SU-DHL-6 (cell line): ENCODE results near the gene CLDN7.

Experiments
- H2AFZ ChIP-seq: fragments of 200-600 bp; sonication (generic); 2 replicates; pipeline ENCODE4 v1.6.1; 2014; ENCODE audit warnings: low read depth, mild to moderate bottlenecking, moderate library complexity, mixed read lengths, antibody characterized with exemption, low read length; ENCODE audit not compliant: severe bottlenecking
- H3F3A ChIP-seq: fragments of 200-600 bp; shearing (Covaris generic); 2 replicates; pipeline ENCODE4 v1.6.0; 2016; ENCODE audit warnings: antibody characterized with exemption, mild to moderate bottlenecking; ENCODE audit not compliant: insufficient read depth
- H3K27ac ChIP-seq: fragments of 200-600 bp; sonication (generic); 2 replicates; pipeline ENCODE4 v1.5.1; 2016; ENCODE audit warnings: low read depth, mild to moderate bottlenecking, low read length, moderate library complexity, mixed read lengths
- H3K27me3 ChIP-seq: fragments of 200-600 bp; sonication (generic), shearing (Covaris generic); 2 replicates; pipeline ENCODE4 v1.6.0; 2014; ENCODE audit warnings: mild to moderate bottlenecking, low read length
- H3K36me3 ChIP-seq: fragments of 200-600 bp; sonication (generic); 2 replicates; pipeline ENCODE4 v1.6.1; 2014; ENCODE audit warnings: mild to moderate bottlenecking, low read length, mixed read lengths
- H3K4me2 ChIP-seq: fragments of 300-600, 200-600 bp; shearing (Covaris generic), sonication (generic); 2 replicates; pipeline ENCODE4 v1.6.0; 2014; ENCODE audit warnings: low read length, low read depth, mild to moderate bottlenecking; ENCODE audit not compliant: poor library complexity, severe bottlenecking
- H3K4me3 ChIP-seq: fragments of 200-600 bp; sonication (generic); 2 replicates; pipeline ENCODE4 v1.5.1; 2014; ENCODE audit warnings: antibody characterized with exemption, low read length, mild to moderate bottlenecking, mixed read lengths; ENCODE audit not compliant: insufficient read depth, poor library complexity, severe bottlenecking
- H3K79me2 ChIP-seq: fragments of 200-600 bp; sonication (generic); 2 replicates; pipeline ENCODE4 v1.6.1; 2014; ENCODE audit warnings: mild to moderate bottlenecking, low read length, moderate library complexity; ENCODE audit not compliant: insufficient read depth
- H3K9ac ChIP-seq: fragments of 200-600 bp; sonication (generic); 2 replicates; pipeline ENCODE4 v1.7.0; 2014; ENCODE audit warnings: mild to moderate bottlenecking, low read length
- H3K9me2 ChIP-seq: fragments of 200-600 bp; sonication (generic); replicated peaks from 2 replicates; pipeline ENCODE4 v1.6.1; 2014; ENCODE audit warnings: low read length; ENCODE audit not compliant: insufficient read depth
- H3K9me3 ChIP-seq: fragments of 200-600 bp; sonication (generic); 2 replicates; pipeline ENCODE4 v1.6.1; 2014; ENCODE audit warnings: low read length, mixed read lengths; ENCODE audit not compliant: insufficient read depth
- H4K20me1 ChIP-seq: fragments of 200-600 bp; sonication (generic); 2 replicates; pipeline ENCODE4 v1.6.1; 2014; ENCODE audit warnings: low read depth, mild to moderate bottlenecking, antibody characterized with exemption, low read length, moderate library complexity, mixed read lengths
- EZH2phosphoT487 ChIP-seq: fragments of 200-600 bp; sonication (generic), shearing (Covaris generic); conservative IDR thresholded peaks from 2 replicates; pipeline ENCODE4 v1.6.1; 2018; ENCODE audit warnings: mild to moderate bottlenecking, antibody characterized with exemption, low read length, moderate library complexity, mixed read lengths
- TF ChIP-seq, protein P1 (sequence below): fragments of 200-600 bp; sonication (generic); IDR thresholded peaks from one replicate; pipeline ENCODE4 v1.5.1; 2017; ENCODE audit warnings: antibody characterized with exemption, mild to moderate bottlenecking, low read length, moderate library complexity; ENCODE audit not compliant: insufficient read depth, poor library complexity, severe bottlenecking

CLDN7 gene

GRCh38 chr17:7241783-7242716 lies 20.2 kb downstream of the CLDN7 start, which contains the start of gene GABARAP:
Gene GABARAP (minus strand): TSS chr17:7242449. CDS start chr17:7242330, 119 bp downstream.
- Histone ChIP-seq H2AFZ (peak within 1 kb of the TSS; percentile 76), H3K27ac (peak within 1 kb of the TSS; percentile 84), H3K27me3 (no peaks in the 10 kb centered on the region), H3K9me3 (no peaks in the 10 kb centered on the region), H4K20me1 (peaks cover 4% of the 10 kb centered on the region; the same call in 1 of the 2 replicates), H3K4me3 (peak within 1 kb of the TSS; percentile 90), H3K4me2 (peak within 1 kb of the TSS; percentile 92), H3K36me3 (no peaks in the 10 kb centered on the region; the same call in 1 of the 2 replicates), H3K9ac (peak within 1 kb of the TSS; percentile 97), H3K79me2 (peaks cover 37% of the 10 kb centered on the region), H3F3A (peaks cover 50% of the 10 kb centered on the region), H3K9me2 (no peaks in the 10 kb centered on the region)
- TF ChIP-seq EZH2phosphoT487, result no peak
- TF ChIP-seq, protein P1, sequence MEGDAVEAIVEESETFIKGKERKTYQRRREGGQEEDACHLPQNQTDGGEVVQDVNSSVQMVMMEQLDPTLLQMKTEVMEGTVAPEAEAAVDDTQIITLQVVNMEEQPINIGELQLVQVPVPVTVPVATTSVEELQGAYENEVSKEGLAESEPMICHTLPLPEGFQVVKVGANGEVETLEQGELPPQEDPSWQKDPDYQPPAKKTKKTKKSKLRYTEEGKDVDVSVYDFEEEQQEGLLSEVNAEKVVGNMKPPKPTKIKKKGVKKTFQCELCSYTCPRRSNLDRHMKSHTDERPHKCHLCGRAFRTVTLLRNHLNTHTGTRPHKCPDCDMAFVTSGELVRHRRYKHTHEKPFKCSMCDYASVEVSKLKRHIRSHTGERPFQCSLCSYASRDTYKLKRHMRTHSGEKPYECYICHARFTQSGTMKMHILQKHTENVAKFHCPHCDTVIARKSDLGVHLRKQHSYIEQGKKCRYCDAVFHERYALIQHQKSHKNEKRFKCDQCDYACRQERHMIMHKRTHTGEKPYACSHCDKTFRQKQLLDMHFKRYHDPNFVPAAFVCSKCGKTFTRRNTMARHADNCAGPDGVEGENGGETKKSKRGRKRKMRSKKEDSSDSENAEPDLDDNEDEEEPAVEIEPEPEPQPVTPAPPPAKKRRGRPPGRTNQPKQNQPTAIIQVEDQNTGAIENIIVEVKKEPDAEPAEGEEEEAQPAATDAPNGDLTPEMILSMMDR, result no peak

- H3K27ac ChIP-seq, result peak overlapping the region; percentile 84
- H3K9ac ChIP-seq, result peak overlapping the region; percentile 97
- H3K4me3 ChIP-seq, result peak overlapping the region; percentile 90
- peaks cover 6% of the 10 kb centered on the region; the same call in 1 of the 2 replicates for H4K20me1 ChIP-seq
- H3K4me2 ChIP-seq, result peak overlapping the region; percentile 92
- no peaks in the 10 kb centered on the region for H3K9me2 ChIP-seq
- no peaks in the 10 kb centered on the region; the same call in 1 of the 2 replicates for H3K36me3 ChIP-seq
- H3K79me2 ChIP-seq, result peaks cover 33% of the 10 kb centered on the region
- no peak overlapping the region for H2AFZ ChIP-seq
- H3K9me3 ChIP-seq, result no peaks in the 10 kb centered on the region
- H3K27me3 ChIP-seq, result no peaks in the 10 kb centered on the region
- peaks cover 54% of the 10 kb centered on the region for H3F3A ChIP-seq
- TF ChIP-seq, protein P1, result no peak
- TF ChIP-seq EZH2phosphoT487, result no peak
Measured at GRCh38 chr17:7241090-7241733, 21.1 kb downstream of the CLDN7 start.

DNA sequence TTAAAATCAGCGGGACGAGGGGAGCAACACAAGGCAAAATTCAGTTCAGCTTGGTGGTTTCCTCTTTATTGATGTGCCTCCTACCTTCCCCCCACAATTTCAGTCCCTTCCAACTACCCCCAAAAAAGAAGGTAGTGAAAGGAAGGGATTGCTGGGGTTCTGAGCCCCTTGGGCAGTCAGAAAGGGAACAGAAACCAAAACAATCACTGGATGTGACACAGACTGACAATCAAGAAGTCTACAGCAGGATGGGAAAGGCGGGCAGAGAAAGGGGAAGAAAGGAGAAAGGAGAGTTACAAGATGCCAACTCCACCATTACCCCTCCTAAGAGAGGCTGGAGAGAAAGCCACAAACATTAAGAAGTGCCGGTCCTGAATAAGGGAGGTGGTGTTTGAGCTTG lies 21.9 kb downstream of the CLDN7 start:
- Histone ChIP-seq H3K4me3 (peak overlapping the region; percentile 90), H4K20me1 (peaks cover 6% of the 10 kb centered on the region; the same call in 1 of the 2 replicates), H3K9me3 (no peaks in the 10 kb centered on the region), H3K27me3 (no peaks in the 10 kb centered on the region), H3K27ac (peak overlapping the region; percentile 84), H3K9ac (peak overlapping the region; percentile 97), H3K79me2 (peaks cover 32% of the 10 kb centered on the region), H3K4me2 (peak overlapping the region; percentile 92), H2AFZ (no peak overlapping the region), H3K36me3 (no peaks in the 10 kb centered on the region), H3F3A (peaks cover 55% of the 10 kb centered on the region), H3K9me2 (no peaks in the 10 kb centered on the region)
- TF ChIP-seq EZH2phosphoT487, result no peak
- TF ChIP-seq, protein P1, result no peak
